ENCODE data around the gene HOMER2.

- no peak for TF ChIP-seq EGR1 (IDR thresholded peaks at IDR 0.05; ENCODE audit: low read depth in 2 of 2)
- TF ChIP-seq, protein P1, sequence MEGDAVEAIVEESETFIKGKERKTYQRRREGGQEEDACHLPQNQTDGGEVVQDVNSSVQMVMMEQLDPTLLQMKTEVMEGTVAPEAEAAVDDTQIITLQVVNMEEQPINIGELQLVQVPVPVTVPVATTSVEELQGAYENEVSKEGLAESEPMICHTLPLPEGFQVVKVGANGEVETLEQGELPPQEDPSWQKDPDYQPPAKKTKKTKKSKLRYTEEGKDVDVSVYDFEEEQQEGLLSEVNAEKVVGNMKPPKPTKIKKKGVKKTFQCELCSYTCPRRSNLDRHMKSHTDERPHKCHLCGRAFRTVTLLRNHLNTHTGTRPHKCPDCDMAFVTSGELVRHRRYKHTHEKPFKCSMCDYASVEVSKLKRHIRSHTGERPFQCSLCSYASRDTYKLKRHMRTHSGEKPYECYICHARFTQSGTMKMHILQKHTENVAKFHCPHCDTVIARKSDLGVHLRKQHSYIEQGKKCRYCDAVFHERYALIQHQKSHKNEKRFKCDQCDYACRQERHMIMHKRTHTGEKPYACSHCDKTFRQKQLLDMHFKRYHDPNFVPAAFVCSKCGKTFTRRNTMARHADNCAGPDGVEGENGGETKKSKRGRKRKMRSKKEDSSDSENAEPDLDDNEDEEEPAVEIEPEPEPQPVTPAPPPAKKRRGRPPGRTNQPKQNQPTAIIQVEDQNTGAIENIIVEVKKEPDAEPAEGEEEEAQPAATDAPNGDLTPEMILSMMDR (IDR thresholded peaks at IDR 0.05; ENCODE audit: low read depth, low read length, missing input control): no peak
- TF ChIP-seq TAF1 (conservative IDR thresholded peaks at IDR 0.05): no peak
- TF ChIP-seq SP1 (IDR thresholded peaks at IDR 0.05): no peak
- TF ChIP-seq MAX (IDR thresholded peaks at IDR 0.05): no peak
- no peak for TF ChIP-seq RXRA (IDR thresholded peaks at IDR 0.05)
These were observed 93.6 kb downstream of the HOMER2 start for GRCh38 chr15:82858932-82859331.
